ENCODE measurements around the gene C11orf24. TPM values are rescaled to one million over a fixed set of nuclear protein-coding genes. Genes with fewer than 3 reads are reported as not detected.
A peak's percentile ranks its signal among the peaks of the same experiment; 100 is the strongest.

The C11orf24 gene
- total RNA-seq, 2 donors from 2014 or later: 55.3 to 66.6 TPM

DNA sequence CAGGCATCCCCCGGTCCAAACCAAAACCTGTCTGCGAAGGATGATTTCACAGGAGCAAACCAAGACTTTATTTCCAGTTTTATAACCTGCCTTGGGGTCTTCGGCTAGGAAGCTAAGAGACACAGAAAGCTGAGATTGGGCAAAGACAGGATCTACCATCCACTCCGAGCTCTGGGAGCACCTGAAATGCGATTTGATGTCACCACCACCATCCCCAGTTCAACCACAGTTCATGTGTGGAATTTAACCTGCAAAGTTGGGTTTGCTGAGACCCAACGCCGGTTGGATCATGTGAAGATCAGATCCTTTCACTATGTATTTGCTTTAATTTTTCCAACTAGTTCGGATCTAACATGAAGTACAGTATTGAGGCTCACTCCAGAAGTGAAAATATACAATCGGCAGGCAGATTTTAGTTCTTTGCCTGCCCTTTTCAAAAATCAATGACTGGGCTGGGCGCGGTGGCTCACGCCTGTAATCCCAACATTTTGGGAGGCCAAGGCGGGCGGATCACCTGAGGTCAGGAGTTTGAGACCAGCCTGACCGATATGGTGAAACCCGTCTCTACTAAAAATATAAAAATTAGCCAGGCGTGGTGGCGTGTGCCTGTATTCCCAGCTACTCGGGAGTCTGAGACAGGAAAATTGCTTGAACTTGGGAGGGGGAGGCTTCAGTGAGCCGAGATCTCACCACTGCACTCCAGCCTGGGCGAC is 1.4 kb upstream of the C11orf24 start:
- Histone ChIP-seq H3K4me1 (peaks cover 8% of the 10 kb centered on the region), H3K4me3 (peak overlapping the region; percentile 75), H3K9me3 (no peaks in the 10 kb centered on the region), H3K27me3 (no peaks in the 10 kb centered on the region), H3K9ac (ENCODE audit: low read depth in 2 of 2, low read length in 2 of 2) (no peak overlapping the region), H3K36me3 (no peaks in the 10 kb centered on the region), H3K27ac (peak overlapping the region; percentile 97)
- TF ChIP-seq, protein P1, sequence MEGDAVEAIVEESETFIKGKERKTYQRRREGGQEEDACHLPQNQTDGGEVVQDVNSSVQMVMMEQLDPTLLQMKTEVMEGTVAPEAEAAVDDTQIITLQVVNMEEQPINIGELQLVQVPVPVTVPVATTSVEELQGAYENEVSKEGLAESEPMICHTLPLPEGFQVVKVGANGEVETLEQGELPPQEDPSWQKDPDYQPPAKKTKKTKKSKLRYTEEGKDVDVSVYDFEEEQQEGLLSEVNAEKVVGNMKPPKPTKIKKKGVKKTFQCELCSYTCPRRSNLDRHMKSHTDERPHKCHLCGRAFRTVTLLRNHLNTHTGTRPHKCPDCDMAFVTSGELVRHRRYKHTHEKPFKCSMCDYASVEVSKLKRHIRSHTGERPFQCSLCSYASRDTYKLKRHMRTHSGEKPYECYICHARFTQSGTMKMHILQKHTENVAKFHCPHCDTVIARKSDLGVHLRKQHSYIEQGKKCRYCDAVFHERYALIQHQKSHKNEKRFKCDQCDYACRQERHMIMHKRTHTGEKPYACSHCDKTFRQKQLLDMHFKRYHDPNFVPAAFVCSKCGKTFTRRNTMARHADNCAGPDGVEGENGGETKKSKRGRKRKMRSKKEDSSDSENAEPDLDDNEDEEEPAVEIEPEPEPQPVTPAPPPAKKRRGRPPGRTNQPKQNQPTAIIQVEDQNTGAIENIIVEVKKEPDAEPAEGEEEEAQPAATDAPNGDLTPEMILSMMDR (IDR thresholded peaks at IDR 0.05): no peak
- no peak for DNase-seq
- intact Hi-C loops (cut with DNase I): no loop called here

DNA sequence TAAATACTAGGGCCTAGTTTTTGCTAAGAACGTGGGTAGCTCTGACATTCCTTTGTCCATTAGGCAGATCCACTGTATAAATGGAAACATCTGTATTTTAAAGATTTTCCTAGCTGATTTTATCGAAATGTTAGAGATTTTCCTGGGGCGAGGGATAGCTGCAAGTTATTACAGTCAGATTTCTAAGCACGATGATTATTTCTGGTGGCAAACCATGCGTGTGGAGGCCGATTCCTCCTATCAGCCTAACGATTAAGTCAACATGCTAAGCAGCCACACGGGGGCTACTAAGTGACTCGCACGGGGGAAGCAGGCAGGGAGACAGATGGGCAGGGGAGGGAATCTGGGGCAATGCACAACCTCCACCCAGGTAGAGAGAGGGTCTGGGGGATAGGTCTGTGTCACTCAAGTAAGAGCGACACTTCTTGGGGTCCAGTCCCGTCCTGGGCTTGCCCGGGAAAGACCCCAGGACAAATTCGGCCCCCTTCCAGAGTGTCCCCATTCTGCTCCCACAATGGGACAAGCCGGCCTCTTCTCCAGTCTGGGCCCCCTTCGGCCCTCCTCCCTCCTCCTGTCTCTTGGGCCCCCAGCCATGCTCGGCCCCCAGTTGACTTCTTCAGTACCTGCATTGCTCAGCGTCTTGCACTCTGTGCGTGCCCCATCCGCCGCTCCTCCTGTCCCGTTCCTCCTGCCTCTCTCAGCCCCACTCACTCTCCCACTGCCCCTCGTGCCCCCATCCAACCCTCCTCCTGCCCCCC is 571 bp downstream of the C11orf24 start:
- intact Hi-C loops (cut with DNase I): no loop called here

DNA sequence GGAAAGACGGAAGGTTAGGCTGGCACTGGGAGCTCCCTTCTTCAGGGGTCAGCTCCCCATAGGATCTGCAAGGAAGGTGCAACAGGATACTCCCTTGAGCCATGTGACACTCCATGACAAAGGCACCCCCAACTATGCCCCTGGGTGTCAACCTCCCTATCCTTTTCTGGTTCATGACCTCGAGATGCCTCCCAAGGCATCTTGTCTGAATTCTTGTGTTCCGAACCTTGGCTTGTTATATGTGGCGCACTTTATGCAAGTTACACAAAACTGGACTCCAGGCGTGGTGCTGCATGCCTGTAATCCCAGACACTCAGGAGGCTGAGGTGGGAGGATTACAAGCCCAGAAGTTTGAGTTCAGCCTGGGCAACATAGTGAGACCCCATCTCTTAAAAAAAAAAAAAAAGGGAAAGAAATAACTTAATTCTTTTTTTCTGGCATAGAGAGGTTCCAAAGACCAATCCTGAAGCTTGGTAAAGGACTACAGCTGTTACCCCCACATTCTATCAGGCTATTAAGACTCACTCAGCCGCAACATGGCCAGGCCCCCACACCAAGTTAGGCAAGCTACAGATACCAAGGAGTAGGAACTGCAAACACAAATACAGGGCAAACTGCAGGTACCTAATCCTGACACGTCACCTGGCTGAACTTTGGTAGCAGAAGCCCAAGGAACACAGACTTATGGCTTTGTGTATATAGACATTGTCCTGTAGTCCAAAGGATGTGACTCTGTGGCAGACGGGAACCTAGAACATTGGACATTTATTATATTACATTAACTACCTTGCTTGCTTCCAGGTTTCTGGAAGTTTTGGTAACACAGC is 1.4 kb downstream of the C11orf24 start:
- H3K27me3 ChIP-seq: no peaks in the 10 kb centered on the region
- no peaks in the 10 kb centered on the region for H3K36me3 ChIP-seq
- TF ChIP-seq, protein P1 (IDR thresholded peaks at IDR 0.05): no peak
- H3K9ac ChIP-seq (ENCODE audit: low read depth in 2 of 2, low read length in 2 of 2): peak overlapping the region; percentile 98 to 99
- peak overlapping the region; percentile 97 for H3K27ac ChIP-seq
- peaks cover 8% of the 10 kb centered on the region for H3K4me1 ChIP-seq
- peak overlapping the region; percentile 75 for H3K4me3 ChIP-seq
- intact Hi-C loops (cut with DNase I): no loop called here
- peak; percentile 55 for DNase-seq
- H3K9me3 ChIP-seq: no peaks in the 10 kb centered on the region

More for the DNA sequence above, 571 bp downstream of the C11orf24 start:
- TF ChIP-seq, protein P1 (IDR thresholded peaks at IDR 0.05): peak; percentile 19
- H3K9ac ChIP-seq (ENCODE audit: low read depth in 2 of 2, low read length in 2 of 2): peak overlapping the region; percentile 98 to 99
- no peaks in the 10 kb centered on the region for H3K36me3 ChIP-seq
- peak overlapping the region; percentile 75 for H3K4me3 ChIP-seq
- no peaks in the 10 kb centered on the region for H3K9me3 ChIP-seq
- peaks cover 8% of the 10 kb centered on the region for H3K4me1 ChIP-seq
- no peaks in the 10 kb centered on the region for H3K27me3 ChIP-seq
- H3K27ac ChIP-seq: peak overlapping the region; percentile 97
- peak; percentile 62 for DNase-seq

DNA sequence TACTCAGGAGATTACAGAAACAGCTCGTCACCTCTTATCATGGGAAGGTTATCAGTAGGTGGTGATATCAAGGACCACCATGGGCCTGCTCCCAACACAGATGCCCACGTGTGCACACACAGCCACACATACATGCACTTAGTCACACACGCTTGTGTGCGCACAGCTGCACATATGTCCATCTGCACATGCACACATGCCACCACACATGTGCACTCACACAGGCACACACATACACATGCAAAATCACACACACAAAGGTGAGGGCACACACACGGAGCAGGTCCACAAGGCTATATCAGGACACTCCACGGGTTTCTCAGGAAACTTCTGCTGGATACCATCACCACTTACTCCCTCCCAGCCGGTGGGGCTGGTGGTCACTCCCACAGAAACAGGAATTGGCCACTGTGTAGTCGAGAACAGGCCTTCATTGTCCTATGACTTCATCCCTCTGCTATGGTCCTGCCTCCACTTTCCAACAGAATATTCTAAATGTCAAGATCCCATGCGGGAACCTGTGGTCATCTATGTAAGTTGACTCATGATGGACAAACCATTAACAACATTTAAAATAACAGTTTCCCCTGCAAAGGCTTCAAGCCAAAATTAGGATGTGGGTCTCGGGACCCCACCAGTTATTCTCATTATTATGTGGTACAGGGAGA is 2.2 kb downstream of the C11orf24 start:
- TF ChIP-seq, protein P1 (IDR thresholded peaks at IDR 0.05): no peak
- H3K9ac ChIP-seq (ENCODE audit: low read depth in 2 of 2, low read length in 2 of 2): peak overlapping the region in 1 of 2 donors; percentile 99
- no peak overlapping the region for H3K27ac ChIP-seq
- intact Hi-C loops (cut with DNase I): no loop called here
- H3K27me3 ChIP-seq: no peaks in the 10 kb centered on the region
- H3K9me3 ChIP-seq: no peaks in the 10 kb centered on the region
- peaks cover 8% of the 10 kb centered on the region for H3K4me1 ChIP-seq
- no peaks in the 10 kb centered on the region for H3K36me3 ChIP-seq
- no peak overlapping the region for H3K4me3 ChIP-seq
- no peak for DNase-seq

DNA sequence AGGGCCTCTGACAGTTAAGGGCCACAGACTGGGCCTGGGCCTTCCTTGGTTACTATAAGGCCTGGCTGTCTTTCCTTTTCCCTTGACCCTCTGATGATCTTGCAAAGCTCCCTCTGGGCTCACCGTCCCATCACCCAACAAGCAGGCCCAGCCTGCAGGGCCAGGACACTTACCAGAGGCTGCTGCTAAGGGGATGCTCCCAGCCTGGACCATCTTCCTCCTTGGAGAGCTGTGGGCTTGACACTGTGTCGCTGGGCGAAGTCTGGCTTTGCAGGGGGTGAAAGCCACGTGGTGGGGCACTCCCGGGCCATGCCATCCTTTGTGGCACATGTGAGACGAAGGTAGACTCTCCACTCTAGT is 3.9 kb downstream of the C11orf24 start:
- no peak overlapping the region for H3K27ac ChIP-seq
- no peak overlapping the region for H3K9ac ChIP-seq (ENCODE audit: low read depth in 2 of 2, low read length in 2 of 2)
- no peaks in the 10 kb centered on the region for H3K36me3 ChIP-seq
- intact Hi-C loops (cut with DNase I): no loop called here
- peaks cover 8% of the 10 kb centered on the region for H3K4me1 ChIP-seq
- no peak overlapping the region for H3K4me3 ChIP-seq
- H3K27me3 ChIP-seq: no peaks in the 10 kb centered on the region
- DNase-seq: no peak
- TF ChIP-seq, protein P1 (IDR thresholded peaks at IDR 0.05): no peak
- H3K9me3 ChIP-seq: no peaks in the 10 kb centered on the region

Measured in colonic mucosa (tissue), 4 donors.